IMR-90 (cell line): ENCODE results near the gene FGF12. TPM values are rescaled to one million over a fixed set of nuclear protein-coding genes. Genes with fewer than 3 reads are reported as not detected.

Experiments used
- ATAC-seq: fragments of 200-7000 bp; cut with Tn5 transposase; 2 replicates; pipeline ENCODE4 v1.9.1; 2020; ENCODE audit warnings: low read depth, mild to moderate bottlenecking, moderate library complexity
- BruUV-seq: library from RNA; stranded (reverse); fragments of 400-500 nt; replicated peaks from 2 replicates; lab custom pipeline; 2021; lab: Mats Ljungman, UMichigan
- CTCF ChIA-PET: fragments of 300-600 bp; formaldehyde crosslinking; extraction: SDS; loops from one replicate; lab custom pipeline; 2021; ENCODE audit warnings: antibody characterized with exemption; lab: Yijun Ruan, JAX
- POLR2A ChIA-PET: fragments of 300-600 bp; sonication (Branson Sonifier 250); formaldehyde crosslinking; loops from one replicate; lab custom pipeline; 2022; ENCODE audit warnings: antibody characterized with exemption; ENCODE audit not compliant: unreplicated experiment; lab: Charles Lee
- DNase-seq: peaks from one replicate; pipeline ENCODE4 v3.0.0; 2013
- H2AFZ ChIP-seq: replicated peaks from 2 replicates; pipeline ENCODE3; 2013; ENCODE audit warnings: low read length, mild to moderate bottlenecking; ENCODE audit not compliant: poor library complexity
- H2AK5ac ChIP-seq: 2 replicates; pipeline ENCODE4 v1.6.1; 2013; ENCODE audit warnings: low read depth, low read length, inconsistent platforms
- H2AK9ac ChIP-seq: replicated peaks from 2 replicates; pipeline ENCODE3; 2013; ENCODE audit warnings: mild to moderate bottlenecking, low read depth, low read length, moderate library complexity; ENCODE audit not compliant: poor library complexity
- H2BK120ac ChIP-seq: 2 replicates; pipeline ENCODE4 v1.6.1; 2013; ENCODE audit warnings: low read depth, low read length, inconsistent platforms
- H2BK15ac ChIP-seq: 3 replicates; pipeline ENCODE4 v1.6.1; 2013; ENCODE audit warnings: low read depth, low read length, inconsistent platforms
- H2BK20ac ChIP-seq: 2 replicates; pipeline ENCODE4 v1.6.1; 2013; ENCODE audit warnings: low read depth, mild to moderate bottlenecking, inconsistent platforms, low read length, moderate library complexity
- H2BK5ac ChIP-seq: 2 replicates; pipeline ENCODE4 v1.6.1; 2013; ENCODE audit warnings: mild to moderate bottlenecking, low read depth, low read length, inconsistent platforms; ENCODE audit not compliant: poor library complexity, severe bottlenecking
- H3K14ac ChIP-seq: replicated peaks from 2 replicates; pipeline ENCODE4 v1.6.1; 2013; ENCODE audit warnings: low read depth, low read length, inconsistent platforms
- H3K18ac ChIP-seq: 2 replicates; pipeline ENCODE4 v1.6.1; 2013; ENCODE audit warnings: low read depth, low read length, control low read depth
- H3K23ac ChIP-seq: 2 replicates; pipeline ENCODE4 v1.6.1; 2013; ENCODE audit warnings: low read depth, low read length, inconsistent platforms
- H3K27ac ChIP-seq: 2 replicates; pipeline ENCODE4 v1.5.1; 2013; ENCODE audit warnings: mild to moderate bottlenecking, control low read depth, low read length; ENCODE audit not compliant: insufficient read depth
- H3K27me3 ChIP-seq: 2 replicates; pipeline ENCODE4 v1.6.1; 2013; ENCODE audit warnings: low read length; ENCODE audit not compliant: control insufficient read depth, insufficient read depth
- H3K36me3 ChIP-seq: 2 replicates; pipeline ENCODE4 v1.6.1; 2013; ENCODE audit warnings: low read length, mixed read lengths; ENCODE audit not compliant: control insufficient read depth, insufficient read depth
- H3K4ac ChIP-seq: 2 replicates; pipeline ENCODE4 v1.6.1; 2013; ENCODE audit warnings: low read depth, low read length, inconsistent platforms
- H3K4me1 ChIP-seq: 2 replicates; pipeline ENCODE4 v1.6.1; 2013; ENCODE audit warnings: low read length, mixed read lengths; ENCODE audit not compliant: control insufficient read depth, insufficient read depth
- H3K4me2 ChIP-seq: 2 replicates; pipeline ENCODE4 v1.6.1; 2013; ENCODE audit warnings: low read depth, mild to moderate bottlenecking, control low read depth, low read length, moderate library complexity
- H3K4me3 ChIP-seq: 2 replicates; pipeline ENCODE4 v1.5.1; 2013; ENCODE audit warnings: low read depth, mild to moderate bottlenecking, control low read depth, low read length, moderate library complexity; ENCODE audit not compliant: insufficient read depth
- H3K56ac ChIP-seq: 2 replicates; pipeline ENCODE4 v1.6.1; 2013; ENCODE audit warnings: low read length, inconsistent platforms; ENCODE audit not compliant: insufficient read depth; ENCODE audit errors: extremely low read depth
- H3K79me1 ChIP-seq, 2 experiments: 2 replicates each; pipeline ENCODE4 v1.6.1; 2013; ENCODE audit warnings: low read length in 2 of 2, inconsistent platforms in 1 of 2, low read depth in 1 of 2
- H3K9ac ChIP-seq: 2 replicates; pipeline ENCODE4 v1.6.1; 2013; ENCODE audit warnings: low read depth, low read length, control low read depth
- H3K9me1 ChIP-seq: 2 replicates; pipeline ENCODE4 v1.6.1; 2013; ENCODE audit warnings: low read length, inconsistent platforms; ENCODE audit not compliant: insufficient read depth
- H3K9me3 ChIP-seq: 2 replicates; pipeline ENCODE4 v1.6.1; 2013; ENCODE audit warnings: low read length; ENCODE audit not compliant: control insufficient read depth, insufficient read depth
- H4K20me1 ChIP-seq: 2 replicates; pipeline ENCODE4 v1.6.1; 2013; ENCODE audit warnings: low read length, inconsistent platforms; ENCODE audit not compliant: insufficient read depth
- H4K5ac ChIP-seq: 2 replicates; pipeline ENCODE4 v1.6.1; 2013; ENCODE audit warnings: mild to moderate bottlenecking, low read depth, low read length, control low read depth
- H4K8ac ChIP-seq, 2 experiments: 2 replicates each; pipeline ENCODE4 v1.6.1; 2013; ENCODE audit warnings: low read depth in 2 of 2, low read length in 2 of 2, control low read depth in 1 of 2, inconsistent platforms in 1 of 2
- H4K91ac ChIP-seq: 2 replicates; pipeline ENCODE4 v1.6.1; 2013; ENCODE audit warnings: low read depth, low read length, inconsistent platforms; ENCODE audit not compliant: insufficient read depth
- BHLHE40 ChIP-seq: fragments of 150-350 bp; IDR thresholded peaks from 2 replicates; pipeline ENCODE4 v1.6.1; 2016; ENCODE audit warnings: mild to moderate bottlenecking, low read depth, low read length
- CEBPB ChIP-seq: IDR thresholded peaks from 2 replicates; pipeline ENCODE4 v1.6.1; 2012; ENCODE audit warnings: low read depth, low read length, improper control_type of control experiment
- CHD1 ChIP-seq: IDR thresholded peaks from 2 replicates; pipeline ENCODE4 v1.6.1; 2012; ENCODE audit warnings: low read depth, low read length, improper control_type of control experiment
- CTCF ChIP-seq: conservative IDR thresholded peaks from 2 replicates; pipeline ENCODE4 v1.5.1; 2012; ENCODE audit warnings: mild to moderate bottlenecking, low read depth, low read length, improper control_type of control experiment
- MAFK ChIP-seq: IDR thresholded peaks from 2 replicates; pipeline ENCODE4 v1.6.1; 2012; ENCODE audit warnings: low read depth, low read length, improper control_type of control experiment
- MAZ ChIP-seq: IDR thresholded peaks from 2 replicates; pipeline ENCODE4 v1.6.1; 2012; ENCODE audit warnings: low read depth, mild to moderate bottlenecking, low read length, improper control_type of control experiment, moderate library complexity, borderline replicate concordance
- POLR2A ChIP-seq: IDR thresholded peaks from 2 replicates; pipeline ENCODE4 v1.6.1; 2012; ENCODE audit warnings: mild to moderate bottlenecking, low read depth, low read length
- RAD21 ChIP-seq: IDR thresholded peaks from 2 replicates; pipeline ENCODE4 v1.6.1; 2012; ENCODE audit warnings: low read length, improper control_type of control experiment
- RCOR1 ChIP-seq: IDR thresholded peaks from 2 replicates; pipeline ENCODE4 v1.6.1; 2012; ENCODE audit warnings: mild to moderate bottlenecking, low read length, improper control_type of control experiment; ENCODE audit not compliant: insufficient replicate concordance
- RFX5 ChIP-seq: IDR thresholded peaks from 2 replicates; pipeline ENCODE4 v1.8.0; 2012; ENCODE audit warnings: low read depth, mild to moderate bottlenecking, low read length, moderate library complexity
- SMC3 ChIP-seq: fragments of 150-350 bp; IDR thresholded peaks from 2 replicates; pipeline ENCODE4 v1.6.1; 2016; ENCODE audit warnings: low read depth, mild to moderate bottlenecking, antibody characterized with exemption, low read length, moderate library complexity
- WGBS, 2 experiments: methylation state at CpG; one replicate each; pipeline versions ENCODE4 v1.1.5 to v1.1.7; 2013; ENCODE audit warnings: missing lambda C conversion rate in 2 of 2; ENCODE audit not compliant: insufficient read length in 1 of 2; ENCODE audit errors: extremely low coverage in 2 of 2; 5-methylcytosine and 5-hydroxymethylcytosine counted together
- dilution Hi-C: fragments of 300-500 bp; cut with HindIII; formaldehyde crosslinking; loops from one replicate; pipeline ENCODE4 v1.14.3; 2018; ENCODE audit warnings: low sequenced_read_pairs; ENCODE audit not compliant: unreplicated experiment
- in situ Hi-C: fragments of 300-500 bp; cut with MboI; formaldehyde crosslinking; loops from 3 replicates; pipeline ENCODE4 v1.14.3; 2019; ENCODE audit warnings: low sequenced_read_pairs, inconsistent platforms, mixed read lengths
- intact Hi-C: fragments of 100-400 bp; cut with micrococcal nuclease; formaldehyde crosslinking; loops from 2 replicates; pipeline ENCODE4 v1.10.0; 2022
- polyA plus RNA-seq, 3 experiments: library from polyadenylated mRNA; depleted of rRNA; stranded (reverse); fragments of >200 nt; gene quantifications; 2 replicates each; pipeline ENCODE4 v1.2.3, GENCODE V29; 2012; ENCODE audit warnings: low replicate concordance in 1 of 3
- total RNA-seq: library from RNA; depleted of rRNA; stranded (reverse); fragments of >200 nt; gene quantifications from 2 replicates; pipeline ENCODE4 v1.2.3, GENCODE V29; 2012

Gene FGF12
- total and polyA plus RNA-seq, 2 of the 4 experiments (the other 2 are of a cell fraction): not detected

GRCh38 chr3:192444791-192445106 is 282.6 kb downstream of the FGF12 start (continued):
- TF ChIP-seq CEBPB (no peak), BHLHE40 (no peak), CHD1 (no peak), RCOR1 (no peak), POLR2A (no peak)

- Histone ChIP-seq H3K27ac (no peak overlapping the region), H3K9ac (no peak overlapping the region), H3K4me3 (no peak overlapping the region), H3K36me3 (no peaks in the 10 kb centered on the region), H3K56ac (no peak overlapping the region), H4K91ac (no peak overlapping the region), H4K8ac (no peak overlapping the region), H2BK5ac (no peak overlapping the region), H3K14ac (no peak overlapping the region), H3K9me3 (no peaks in the 10 kb centered on the region), H3K4me2 (no peak overlapping the region), H3K4ac (no peak overlapping the region), H4K5ac (no peak overlapping the region), H2AK9ac (no peak overlapping the region), H3K9me1 (no peaks in the 10 kb centered on the region), H3K23ac (no peak overlapping the region), H3K4me1 (no peaks in the 10 kb centered on the region), H2BK20ac (no peak overlapping the region), H2AFZ (peak overlapping the region; percentile 53), H2BK15ac (no peak overlapping the region), H2AK5ac (no peak overlapping the region), H2BK120ac (no peak overlapping the region), H4K20me1 (no peaks in the 10 kb centered on the region), H3K79me1 (no peaks in the 10 kb centered on the region), H3K18ac (no peak overlapping the region), H3K27me3 (no peaks in the 10 kb centered on the region)
- intact Hi-C loops (loop anchor here (1.0 to 10.0 kb wide), 8 partner anchors 256 to 1739 kb away; no protein-coding TSS in a partner anchor), dilution Hi-C loops (no loop called here), in situ Hi-C loops (loop anchor here (5.0 to 25.0 kb wide), 2 partner anchors 1027 to 1632 kb away; no protein-coding TSS in a partner anchor)
- ChIA-PET CTCF (interaction anchor here (0.7 to 1.7 kb wide), 19 partner anchors 8 to 1728 kb away, joined by 3 to 13 read pairs (median 3); no protein-coding TSS in a partner anchor), POLR2A (no interaction called here)
- WGBS, 2 experiments: 10% methylated on average over 2 of the region's 12 CpGs; no CpG with 5 or more reads in 1 of the 2 experiments
- no TSS peak for BruUV-seq
- TF ChIP-seq POLR2A (0 out of 2 replicates have a peak, but pooled peaks have one; percentile 33), RAD21 (peak; percentile 97), MAZ (no peak), CTCF (peak; percentile 98), RFX5 (no peak), MAFK (peak; percentile 33), SMC3 (peak; percentile 87)
- ATAC-seq: peak; percentile 97
- peak; percentile 53 for DNase-seq
These were observed 283.1 kb downstream of the FGF12 start for GRCh38 chr3:192444096-192444790.
